Panc1 (cell line): ENCODE measurements around the gene DNAH3. TPM values are rescaled to one million over a fixed set of nuclear protein-coding genes. Genes with fewer than 3 reads are reported as not detected.
A peak's percentile ranks its signal among the peaks of the same experiment; 100 is the strongest.

Source experiments
- ATAC-seq: fragments of 200-7000 bp; cut with Tn5 transposase; 2 replicates; pipeline ENCODE4 v1.9.1; 2020; ENCODE audit warnings: mild to moderate bottlenecking, moderate library complexity
- BruUV-seq: library from RNA; stranded (reverse); fragments of 400-500 nt; replicated peaks from 2 replicates; lab custom pipeline; 2021; lab: Mats Ljungman, UMichigan
- CTCF ChIA-PET: fragments of 300-600 bp; sonication (Branson Sonifier 250); formaldehyde crosslinking; loops from one replicate; lab custom pipeline; 2022; ENCODE audit warnings: antibody characterized with exemption; lab: Charles Lee
- POLR2A ChIA-PET: fragments of 300-600 bp; sonication (Branson Sonifier 250); formaldehyde crosslinking; loops from one replicate; lab custom pipeline; 2022; ENCODE audit warnings: antibody characterized with exemption; lab: Charles Lee
- DNase-seq: peaks from one replicate; pipeline ENCODE4 v3.0.0-alpha.2; 2010; ENCODE audit warnings: low read depth, low spot score
- H3K27ac ChIP-seq: 2 replicates; pipeline ENCODE4 v1.5.1; 2011; ENCODE audit warnings: mild to moderate bottlenecking, low read length, inconsistent platforms
- H3K27me3 ChIP-seq: fragments of 200-500 bp; sonication (Bioruptor generic); 2 replicates; pipeline ENCODE4 v1.6.0; 2014; ENCODE audit warnings: low read length, inconsistent platforms; ENCODE audit not compliant: control insufficient read depth, insufficient read depth
- H3K36me3 ChIP-seq: fragments of 200-500 bp; sonication (Bioruptor generic); 2 replicates; pipeline ENCODE4 v1.5.1; 2014; ENCODE audit warnings: inconsistent platforms, mild to moderate bottlenecking, low read length, moderate library complexity; ENCODE audit not compliant: control insufficient read depth, insufficient read depth
- H3K4me1 ChIP-seq: 2 replicates; pipeline ENCODE4 v1.5.1; 2011; ENCODE audit warnings: inconsistent platforms, mild to moderate bottlenecking, low read length, moderate library complexity; ENCODE audit not compliant: control insufficient read depth, insufficient read depth
- H3K4me3 ChIP-seq, 2 experiments: 2 replicates each; pipeline ENCODE4 v1.5.1; 2011 to 2012; ENCODE audit warnings: low read depth in 2 of 2, low read length in 2 of 2, mild to moderate bottlenecking in 2 of 2, inconsistent platforms in 1 of 2, moderate library complexity in 1 of 2
- H3K9me3 ChIP-seq: fragments of 200-500 bp; sonication (Bioruptor generic); 2 replicates; pipeline ENCODE4 v1.5.1; 2014; ENCODE audit warnings: low read depth, mild to moderate bottlenecking, inconsistent platforms, low read length, moderate library complexity; ENCODE audit not compliant: control insufficient read depth, insufficient read depth
- POLR2AphosphoS5 ChIP-seq: IDR thresholded peaks from 2 replicates; pipeline ENCODE4 v1.6.1; 2012; ENCODE audit warnings: mild to moderate bottlenecking, low read depth, low read length, moderate library complexity
- SIN3A ChIP-seq: IDR thresholded peaks from 2 replicates; pipeline ENCODE4 v1.6.1; 2012; ENCODE audit warnings: low read depth, mild to moderate bottlenecking, low read length, moderate library complexity, borderline replicate concordance; ENCODE audit not compliant: insufficient read depth
- TCF7L2 ChIP-seq: IDR thresholded peaks from 2 replicates; pipeline ENCODE4 v1.6.1; 2011; ENCODE audit warnings: mild to moderate bottlenecking, low read depth, low read length, inconsistent platforms
- in situ Hi-C: cut with HindIII; loops from 2 replicates; pipeline ENCODE4 v1.10.0; 2016; ENCODE audit warnings: low sequenced_read_pairs, low pct_unique_long_range_greater_than_20kb
- intact Hi-C: fragments of 100-400 bp; cut with micrococcal nuclease; formaldehyde crosslinking; loops from one replicate; pipeline ENCODE4 v1.10.0; 2022; ENCODE audit not compliant: unreplicated experiment
- total RNA-seq: library from RNA; stranded (reverse); gene quantifications from one replicate; pipeline ENCODE4 v1.2.1, GENCODE V29; 2021; ENCODE audit not compliant: unreplicated experiment
- TF ChIP-seq, protein P1 (sequence below): fragments of 450-650 bp; IDR thresholded peaks from 2 replicates; pipeline ENCODE4 v1.5.1; 2017; ENCODE audit warnings: mild to moderate bottlenecking
- TF ChIP-seq, protein P2 (sequence below), 2 experiments: IDR thresholded peaks; 2 replicates each; pipeline ENCODE4 v1.6.1; 2011 to 2012; ENCODE audit warnings: low read depth in 2 of 2, control low read depth in 1 of 2, low read length in 1 of 2, mild to moderate bottlenecking in 1 of 2, moderate library complexity in 1 of 2; ENCODE audit not compliant: insufficient read depth in 1 of 2

The DNAH3 gene
- total RNA-seq, 1 experiment from 2014 or later: 0.62 TPM

DNA sequence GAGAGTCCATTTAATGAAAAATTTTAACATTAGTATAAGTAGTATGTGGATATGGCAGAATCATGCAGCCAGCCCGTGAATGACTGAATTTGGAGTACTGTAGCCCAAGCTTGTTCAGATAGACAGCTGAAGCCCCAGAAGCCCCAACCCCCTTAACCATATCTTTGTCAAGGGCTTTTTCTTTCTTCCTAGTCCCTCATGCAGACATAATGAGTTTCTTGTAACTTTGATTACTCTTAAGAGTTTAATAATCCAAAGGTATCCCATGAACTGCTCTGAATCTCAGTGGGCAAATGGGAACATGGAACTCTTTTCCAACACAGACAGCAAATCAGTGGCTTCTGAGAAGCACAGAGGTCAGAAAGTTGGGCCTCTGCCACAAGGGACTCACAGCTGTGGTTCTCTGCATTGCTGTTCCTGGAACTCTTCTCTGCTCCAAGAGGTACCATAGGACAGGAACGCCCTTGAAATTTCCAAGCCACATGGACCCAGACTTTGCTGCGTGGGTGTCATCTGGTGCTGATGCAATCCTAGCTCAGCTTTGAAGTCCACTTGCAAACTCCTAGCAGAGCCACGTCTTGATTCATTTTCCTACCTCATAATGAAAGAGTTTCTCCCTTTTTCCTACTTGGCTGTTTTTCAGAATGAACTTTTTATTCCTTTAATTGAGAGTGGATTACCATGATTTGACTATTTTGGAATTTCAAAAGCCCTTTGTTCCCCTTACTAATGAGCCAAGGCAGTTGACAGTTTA, 232.0 kb downstream of the DNAH3 start:
- ChIA-PET CTCF (no interaction called here), POLR2A (no interaction called here)
- H3K4me1 ChIP-seq: no peaks in the 10 kb centered on the region
- no peak for DNase-seq
- BruUV-seq: no TSS peak
- H3K27me3 ChIP-seq: no peaks in the 10 kb centered on the region
- intact Hi-C loops (no loop called here), in situ Hi-C loops (no loop called here)
- no peaks in the 10 kb centered on the region for H3K9me3 ChIP-seq
- peak overlapping the region; percentile 37 for H3K27ac ChIP-seq
- ATAC-seq: no peak
- H3K36me3 ChIP-seq: no peaks in the 10 kb centered on the region
- TF ChIP-seq POLR2AphosphoS5 (no peak), TCF7L2 (no peak), SIN3A (no peak)
- TF ChIP-seq, protein P1, sequence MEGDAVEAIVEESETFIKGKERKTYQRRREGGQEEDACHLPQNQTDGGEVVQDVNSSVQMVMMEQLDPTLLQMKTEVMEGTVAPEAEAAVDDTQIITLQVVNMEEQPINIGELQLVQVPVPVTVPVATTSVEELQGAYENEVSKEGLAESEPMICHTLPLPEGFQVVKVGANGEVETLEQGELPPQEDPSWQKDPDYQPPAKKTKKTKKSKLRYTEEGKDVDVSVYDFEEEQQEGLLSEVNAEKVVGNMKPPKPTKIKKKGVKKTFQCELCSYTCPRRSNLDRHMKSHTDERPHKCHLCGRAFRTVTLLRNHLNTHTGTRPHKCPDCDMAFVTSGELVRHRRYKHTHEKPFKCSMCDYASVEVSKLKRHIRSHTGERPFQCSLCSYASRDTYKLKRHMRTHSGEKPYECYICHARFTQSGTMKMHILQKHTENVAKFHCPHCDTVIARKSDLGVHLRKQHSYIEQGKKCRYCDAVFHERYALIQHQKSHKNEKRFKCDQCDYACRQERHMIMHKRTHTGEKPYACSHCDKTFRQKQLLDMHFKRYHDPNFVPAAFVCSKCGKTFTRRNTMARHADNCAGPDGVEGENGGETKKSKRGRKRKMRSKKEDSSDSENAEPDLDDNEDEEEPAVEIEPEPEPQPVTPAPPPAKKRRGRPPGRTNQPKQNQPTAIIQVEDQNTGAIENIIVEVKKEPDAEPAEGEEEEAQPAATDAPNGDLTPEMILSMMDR: no peak
- TF ChIP-seq, protein P2, sequence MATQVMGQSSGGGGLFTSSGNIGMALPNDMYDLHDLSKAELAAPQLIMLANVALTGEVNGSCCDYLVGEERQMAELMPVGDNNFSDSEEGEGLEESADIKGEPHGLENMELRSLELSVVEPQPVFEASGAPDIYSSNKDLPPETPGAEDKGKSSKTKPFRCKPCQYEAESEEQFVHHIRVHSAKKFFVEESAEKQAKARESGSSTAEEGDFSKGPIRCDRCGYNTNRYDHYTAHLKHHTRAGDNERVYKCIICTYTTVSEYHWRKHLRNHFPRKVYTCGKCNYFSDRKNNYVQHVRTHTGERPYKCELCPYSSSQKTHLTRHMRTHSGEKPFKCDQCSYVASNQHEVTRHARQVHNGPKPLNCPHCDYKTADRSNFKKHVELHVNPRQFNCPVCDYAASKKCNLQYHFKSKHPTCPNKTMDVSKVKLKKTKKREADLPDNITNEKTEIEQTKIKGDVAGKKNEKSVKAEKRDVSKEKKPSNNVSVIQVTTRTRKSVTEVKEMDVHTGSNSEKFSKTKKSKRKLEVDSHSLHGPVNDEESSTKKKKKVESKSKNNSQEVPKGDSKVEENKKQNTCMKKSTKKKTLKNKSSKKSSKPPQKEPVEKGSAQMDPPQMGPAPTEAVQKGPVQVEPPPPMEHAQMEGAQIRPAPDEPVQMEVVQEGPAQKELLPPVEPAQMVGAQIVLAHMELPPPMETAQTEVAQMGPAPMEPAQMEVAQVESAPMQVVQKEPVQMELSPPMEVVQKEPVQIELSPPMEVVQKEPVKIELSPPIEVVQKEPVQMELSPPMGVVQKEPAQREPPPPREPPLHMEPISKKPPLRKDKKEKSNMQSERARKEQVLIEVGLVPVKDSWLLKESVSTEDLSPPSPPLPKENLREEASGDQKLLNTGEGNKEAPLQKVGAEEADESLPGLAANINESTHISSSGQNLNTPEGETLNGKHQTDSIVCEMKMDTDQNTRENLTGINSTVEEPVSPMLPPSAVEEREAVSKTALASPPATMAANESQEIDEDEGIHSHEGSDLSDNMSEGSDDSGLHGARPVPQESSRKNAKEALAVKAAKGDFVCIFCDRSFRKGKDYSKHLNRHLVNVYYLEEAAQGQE (IDR thresholded peaks at IDR 0.05; ENCODE audit: insufficient read depth in 1 of 2, low read depth in 2 of 2, low read length in 1 of 2): no peak
- H3K4me3 ChIP-seq: no peak overlapping the region

DNA sequence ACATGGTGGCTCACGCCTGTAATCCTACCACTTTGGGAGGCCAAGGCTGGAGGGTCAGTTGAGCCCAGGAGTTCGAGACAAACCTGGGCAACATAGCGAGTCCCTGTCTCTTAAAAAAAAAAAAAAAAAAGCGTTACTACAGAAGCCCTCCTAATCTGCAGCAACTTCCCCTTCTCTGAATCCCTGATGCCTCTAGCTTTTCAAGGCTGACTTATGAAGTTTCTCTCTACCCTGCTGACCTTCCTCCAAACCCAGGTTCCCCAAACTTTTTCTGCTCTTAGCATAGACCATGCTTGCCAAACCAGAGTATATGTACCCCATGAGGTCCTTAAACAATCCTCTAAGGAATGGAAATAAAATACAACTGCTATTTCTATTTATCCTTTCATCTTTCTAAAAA, 233.7 kb downstream of the DNAH3 start:
- no peaks in the 10 kb centered on the region for H3K36me3 ChIP-seq
- no peak overlapping the region for H3K4me3 ChIP-seq
- ATAC-seq (no peak), DNase-seq (no peak)
- ChIA-PET CTCF (no interaction called here), POLR2A (no interaction called here)
- BruUV-seq: no TSS peak
- H3K4me1 ChIP-seq: peaks cover 4% of the 10 kb centered on the region; the same call in 1 of the 2 replicates
- no peak overlapping the region for H3K27ac ChIP-seq
- TF ChIP-seq, protein P1: no peak
- no peak for TF ChIP-seq POLR2AphosphoS5
- TF ChIP-seq SIN3A: no peak
- TF ChIP-seq, protein P2 (IDR thresholded peaks at IDR 0.05; ENCODE audit: insufficient read depth in 1 of 2, low read depth in 2 of 2, low read length in 1 of 2): no peak
- TF ChIP-seq TCF7L2: no peak
- no peaks in the 10 kb centered on the region for H3K9me3 ChIP-seq
- H3K27me3 ChIP-seq: no peaks in the 10 kb centered on the region
- in situ Hi-C loops (no loop called here), intact Hi-C loops (no loop called here)
